Measurements from ENCODE around the gene C1orf167.
"Not testable (repeated sequence)": the region's sequence is repeated elsewhere in the genome, so short reads cannot be mapped to it uniquely, and the experiment has no call there.

The C1orf167 gene

DNA sequence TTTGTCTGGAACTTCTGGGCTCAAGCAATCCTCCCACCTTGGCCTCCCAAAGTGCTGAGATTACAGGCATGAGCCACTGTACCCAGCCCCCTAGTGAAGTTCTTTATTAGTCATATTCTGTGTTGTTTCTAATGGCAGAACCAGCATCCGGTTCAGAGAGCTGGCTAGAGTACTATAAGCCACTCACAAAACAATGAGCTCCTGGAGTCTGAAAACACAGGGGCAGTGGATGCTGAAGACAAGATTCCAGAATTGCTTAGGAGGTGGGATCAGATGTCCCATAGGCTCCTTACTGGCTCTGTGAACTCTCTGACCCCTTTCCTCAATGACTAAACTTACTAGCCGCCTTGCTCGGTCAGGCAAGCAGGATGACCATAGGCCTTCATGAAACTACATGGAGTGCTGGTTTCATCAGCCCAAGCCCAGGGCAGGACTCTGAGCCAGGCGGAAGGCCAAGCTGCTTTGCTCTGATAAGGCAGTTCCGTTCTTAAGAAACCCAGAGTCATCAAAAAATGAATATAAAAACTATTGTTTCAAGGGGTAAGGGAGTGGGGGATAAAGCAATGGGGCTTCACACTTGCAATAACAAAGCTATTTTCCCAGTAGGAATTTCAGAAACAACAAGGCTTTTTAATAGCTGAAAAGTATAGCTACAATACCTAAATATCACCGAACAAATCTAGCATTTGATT is 35.7 kb downstream of the C1orf167 start:
- no peak for DNase-seq (ENCODE audit: low read depth in 2 of 2, low spot score in 1 of 2)

DNA sequence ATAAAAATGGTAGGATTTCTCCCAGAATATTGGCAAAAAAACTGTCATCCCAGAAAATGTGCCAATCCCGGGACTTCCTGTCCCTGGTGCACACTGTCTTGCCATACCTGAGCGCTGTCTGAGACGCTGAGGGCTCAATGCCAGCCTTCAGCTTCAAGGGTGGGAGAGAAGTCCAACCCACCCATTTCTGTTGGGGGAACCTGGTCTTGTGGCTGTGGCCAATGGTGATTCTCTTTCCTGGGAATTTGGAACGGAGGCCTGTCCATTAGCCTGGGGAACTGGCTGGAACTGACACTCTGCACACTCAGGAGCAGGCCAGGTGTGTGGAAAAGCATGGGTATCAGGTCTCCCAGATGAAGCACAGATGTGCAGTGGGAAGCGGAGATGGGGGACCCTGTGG is 37.1 kb downstream of the C1orf167 start:
- DNase-seq (ENCODE audit: low read depth in 2 of 2, low spot score in 1 of 2), result no peak

DNA sequence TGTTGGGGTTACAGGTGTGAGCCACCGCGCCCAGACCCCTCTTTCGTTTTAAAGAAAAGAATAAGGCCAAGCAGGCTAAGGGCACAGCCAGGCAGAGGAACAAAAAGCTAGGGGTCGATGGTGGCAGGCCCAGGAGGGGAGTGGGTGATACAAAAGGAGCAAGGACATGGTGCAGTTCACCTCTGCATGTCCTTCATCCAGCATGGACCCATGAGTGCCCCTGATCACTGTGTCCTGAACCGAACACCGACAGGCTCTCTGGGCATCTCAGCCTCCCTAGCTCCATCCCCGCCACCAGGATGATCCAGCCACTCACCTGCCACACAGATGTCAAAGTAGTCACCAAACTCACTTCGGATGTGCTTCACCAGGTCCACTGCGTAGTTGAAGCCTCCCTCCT is 37.9 kb downstream of the C1orf167 start:
- DNase-seq (ENCODE audit: low read depth in 2 of 2, low spot score in 1 of 2), result no peak

DNA sequence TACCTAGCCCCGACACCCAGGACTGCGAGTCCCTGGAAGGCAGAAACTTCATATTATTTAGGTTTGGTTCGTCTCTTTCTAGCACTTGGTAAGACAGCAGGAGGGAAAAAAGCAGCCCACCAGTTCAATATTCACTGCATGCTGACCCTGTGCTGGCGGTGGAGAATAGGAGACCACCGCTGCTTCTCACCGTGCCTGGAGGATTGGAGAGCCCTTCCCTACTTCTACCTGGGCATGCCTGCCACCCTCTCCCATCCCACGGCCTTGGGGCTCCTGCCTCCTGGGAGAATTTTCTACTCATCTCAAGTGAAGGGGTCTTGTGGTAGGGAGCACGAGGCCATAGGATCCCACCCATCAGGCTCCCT is 38.4 kb downstream of the C1orf167 start:
- DNase-seq (ENCODE audit: low read depth in 2 of 2, low spot score in 1 of 2), result no peak

DNA sequence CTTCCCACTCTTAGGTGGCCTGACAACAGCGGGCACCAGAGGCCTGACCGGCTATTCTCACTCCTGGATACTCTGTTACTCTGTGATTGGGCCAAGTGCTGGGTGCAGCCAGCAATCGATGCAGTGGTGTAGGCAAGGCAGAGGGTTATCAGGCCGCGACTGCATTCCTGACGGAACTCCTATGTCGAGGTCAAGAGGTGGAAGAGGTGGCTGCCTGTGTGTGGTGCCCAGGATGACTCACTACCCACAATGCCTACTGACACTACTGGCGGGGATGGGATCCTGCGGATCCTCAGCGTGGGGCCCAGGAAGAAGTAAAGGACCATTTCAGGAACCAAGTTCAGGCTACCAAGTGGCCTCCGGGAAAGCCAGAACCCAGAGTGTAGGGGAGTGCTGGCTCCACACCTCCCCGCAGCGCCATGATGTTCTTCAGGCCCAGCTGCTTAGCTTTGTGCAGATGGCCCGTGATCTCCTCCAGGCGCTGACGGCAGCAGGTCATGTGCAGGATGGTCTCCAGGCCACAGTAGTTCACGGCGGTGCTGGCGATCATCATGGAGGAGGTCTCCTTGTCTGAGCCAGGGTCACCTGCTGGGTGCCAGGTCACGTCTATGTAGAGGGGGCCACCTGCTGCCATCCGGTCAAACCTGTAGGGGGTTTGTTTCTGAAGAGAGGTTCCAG is 38.9 kb downstream of the C1orf167 start:
- DNase-seq (ENCODE audit: low read depth in 2 of 2, low spot score in 1 of 2), result no peak

DNA sequence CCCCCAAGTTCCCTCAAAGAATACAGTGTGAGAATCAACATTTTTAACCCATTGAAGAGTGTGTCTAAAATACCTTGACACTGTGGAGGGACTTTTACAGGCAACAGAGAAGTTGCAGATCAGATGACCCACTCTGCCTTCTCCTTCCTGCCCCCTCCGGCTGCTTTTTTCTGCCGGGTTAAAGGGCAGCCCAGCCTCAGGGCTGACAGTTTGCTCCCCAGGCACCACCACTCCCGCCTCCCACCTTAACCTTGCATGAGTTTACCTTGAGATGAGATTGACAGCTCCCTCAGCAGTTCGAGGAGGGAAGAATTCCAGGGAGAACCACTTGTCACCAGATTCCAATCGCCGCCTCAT is 40.6 kb downstream of the C1orf167 start:
- DNase-seq (ENCODE audit: low read depth in 2 of 2, low spot score in 1 of 2), result no peak

DNA sequence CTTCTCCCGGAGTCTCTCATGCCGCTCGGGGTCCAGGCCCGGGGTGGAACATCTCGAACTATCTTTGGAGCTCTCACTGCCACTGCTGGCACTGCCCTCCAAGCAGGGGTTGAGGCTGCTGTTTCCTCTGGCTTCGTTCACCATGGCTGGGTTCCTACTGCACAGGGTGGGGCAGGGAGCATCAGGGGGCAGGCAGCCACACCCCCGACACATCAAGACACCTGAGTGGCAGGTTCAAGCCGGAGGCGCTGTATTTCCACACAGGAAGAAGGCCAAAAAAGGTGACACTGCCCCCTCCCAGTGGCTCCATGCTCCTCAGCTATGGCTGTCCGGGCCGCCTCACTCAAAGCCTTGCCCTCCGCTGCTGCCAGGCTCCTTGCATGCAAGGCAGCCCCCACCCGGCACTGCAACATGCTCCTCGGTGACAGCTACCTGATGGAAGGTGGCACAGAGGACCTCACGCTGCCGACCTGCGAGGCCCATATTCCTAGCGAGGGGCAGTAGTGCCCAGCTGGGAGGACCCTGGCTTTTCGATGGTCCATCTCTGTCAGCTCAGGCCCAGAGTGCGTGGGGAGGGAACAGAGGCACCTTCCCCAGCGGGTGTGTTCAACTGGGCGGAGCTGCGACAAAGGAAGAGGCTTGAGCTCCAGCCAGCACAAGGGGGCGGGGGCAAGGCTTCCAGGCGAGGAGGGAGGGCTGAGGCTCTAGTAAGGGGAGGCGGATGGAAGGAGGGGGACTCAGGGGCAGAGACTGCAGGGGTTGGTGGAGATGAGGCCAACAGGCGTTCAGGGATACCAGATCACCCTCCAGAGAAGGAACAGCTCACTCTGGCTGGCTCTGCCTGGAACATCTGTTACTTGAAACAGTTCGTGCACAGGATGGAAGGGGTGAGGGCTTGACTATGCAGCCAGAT is 41.2 kb downstream of the C1orf167 start:
- peak; percentile 38 to 47 for DNase-seq (ENCODE audit: low read depth in 2 of 2, low spot score in 1 of 2)

DNA sequence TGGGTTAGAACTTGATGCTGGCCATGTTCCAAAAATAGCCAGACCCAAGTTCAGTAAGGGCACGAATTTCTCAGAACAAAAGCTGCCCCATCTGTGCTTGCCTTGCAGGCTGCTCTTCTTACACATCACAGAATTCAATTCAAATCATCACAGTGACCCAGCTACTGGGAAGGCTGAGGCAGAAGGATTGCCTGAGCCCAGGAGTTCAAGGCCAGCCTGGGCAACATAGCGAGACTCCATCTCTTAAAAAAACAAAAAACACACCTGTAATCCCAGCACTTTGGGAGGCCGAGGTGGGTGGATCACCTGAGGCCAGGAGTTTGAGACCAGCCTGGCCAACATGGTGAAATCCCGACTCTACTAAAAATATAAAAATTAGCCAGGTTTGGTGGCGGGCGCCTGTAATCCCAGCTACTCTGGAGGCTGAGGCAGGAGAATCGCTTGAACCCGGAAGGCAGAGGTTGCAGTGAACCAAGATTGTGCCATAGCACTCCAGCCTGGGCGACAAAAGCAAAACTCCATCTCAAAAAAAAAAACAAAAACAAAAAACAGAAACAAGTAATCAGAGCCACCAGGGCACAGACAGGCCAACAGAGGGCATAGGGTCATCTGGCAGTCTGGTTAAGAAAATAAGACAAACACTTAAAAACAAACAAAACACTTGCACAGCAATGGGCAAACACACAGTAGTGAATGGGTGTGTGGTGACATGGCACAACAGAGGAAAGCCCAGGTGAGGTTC is 42.1 kb downstream of the C1orf167 start:
- DNase-seq (ENCODE audit: low read depth in 2 of 2, low spot score in 1 of 2), result not testable (repeated sequence)

DNA sequence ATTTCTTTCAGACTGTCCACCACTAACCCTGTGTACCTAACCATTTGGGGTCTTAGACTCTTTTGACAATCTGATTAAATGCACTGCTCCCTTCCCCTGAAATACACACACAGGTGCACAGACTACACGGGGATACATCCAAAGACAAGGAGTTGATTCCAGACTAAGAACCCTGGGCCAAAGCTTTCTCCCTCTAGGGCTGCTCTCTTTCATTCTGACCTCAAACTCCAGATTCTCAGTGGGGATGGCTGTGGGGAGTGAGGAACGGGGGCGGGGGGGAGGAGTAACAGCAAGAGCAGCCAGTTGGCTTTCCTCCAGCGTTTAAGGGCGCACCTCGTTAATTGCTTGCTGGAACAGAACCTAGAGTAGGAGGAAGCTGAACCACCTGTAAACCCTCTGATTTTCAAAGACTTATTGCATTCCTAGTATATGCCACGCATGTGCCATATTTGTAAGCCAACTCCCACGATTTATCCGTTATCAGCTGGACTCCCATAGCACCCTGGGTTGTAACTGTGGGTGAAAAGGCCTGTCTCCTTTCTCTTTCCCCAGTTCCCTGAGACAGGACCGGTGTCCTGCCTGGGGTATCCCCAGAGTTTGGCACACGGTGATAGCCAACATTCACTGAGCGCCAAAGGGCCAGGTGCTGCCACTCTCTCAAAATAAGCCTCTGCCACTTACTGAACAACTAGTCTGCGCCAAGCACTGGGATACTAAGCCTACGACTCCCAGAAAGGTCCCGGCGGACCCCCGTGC is 42.9 kb downstream of the C1orf167 start:
- no peak for DNase-seq (ENCODE audit: low read depth in 2 of 2, low spot score in 1 of 2)

DNA sequence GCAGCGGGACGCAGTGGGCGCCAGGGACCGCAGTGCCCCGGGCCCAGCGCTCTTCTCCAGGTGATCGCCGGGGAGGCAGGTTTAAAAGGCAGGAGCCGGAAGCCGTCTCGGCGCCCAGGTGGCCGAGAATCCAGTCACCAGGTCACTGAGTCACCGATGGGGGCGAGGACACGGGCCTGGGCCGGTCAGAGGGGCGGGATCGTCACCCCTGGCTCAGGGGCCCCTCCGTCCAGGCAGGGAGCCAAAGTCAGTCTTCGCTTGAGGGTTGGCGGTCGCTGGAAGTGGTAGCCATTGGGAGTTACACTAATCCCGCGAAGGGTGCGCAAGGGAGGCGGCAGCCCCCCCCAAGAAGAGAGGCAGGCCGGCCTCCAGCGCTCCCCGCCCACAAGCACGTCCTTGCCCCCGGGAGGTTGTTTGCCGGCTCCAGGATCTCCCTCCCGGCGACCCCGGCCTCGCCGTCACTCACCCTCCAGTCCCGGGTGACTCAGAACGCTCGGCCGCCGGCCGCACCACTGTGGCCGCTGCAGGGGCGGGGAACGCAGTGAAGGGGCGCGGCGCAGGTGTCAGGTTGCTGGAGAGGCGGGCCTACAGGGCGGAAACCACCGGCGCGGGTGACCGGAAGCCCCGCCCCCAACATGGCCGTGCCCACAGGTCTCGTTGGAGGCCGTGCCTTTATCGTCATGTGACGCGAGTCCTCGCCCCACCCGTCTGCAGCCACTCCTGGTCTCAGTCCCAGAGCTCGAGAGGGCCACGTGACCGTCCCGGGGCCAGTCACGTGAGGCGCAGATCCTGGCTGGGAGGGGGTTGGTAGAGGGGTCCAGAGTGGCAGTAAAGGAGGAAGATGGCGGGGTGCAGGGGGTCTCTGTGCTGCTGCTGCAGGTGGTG is 43.7 kb downstream of the C1orf167 start, which contains the start of the genes CLCN6 and MTHFR:
Gene CLCN6, plus strand, starts transcription at position 770 of the 885 bp plus-strand sequence. Its CDS starts 72 bp downstream, at position 842.
Gene MTHFR, minus strand, starts transcription at position 543 of the 885 bp plus-strand sequence. CDS start 2,848 bp downstream, outside the sequence.
- peak; percentile 90 to 95 for DNase-seq (ENCODE audit: low read depth in 2 of 2, low spot score in 1 of 2)

DNA sequence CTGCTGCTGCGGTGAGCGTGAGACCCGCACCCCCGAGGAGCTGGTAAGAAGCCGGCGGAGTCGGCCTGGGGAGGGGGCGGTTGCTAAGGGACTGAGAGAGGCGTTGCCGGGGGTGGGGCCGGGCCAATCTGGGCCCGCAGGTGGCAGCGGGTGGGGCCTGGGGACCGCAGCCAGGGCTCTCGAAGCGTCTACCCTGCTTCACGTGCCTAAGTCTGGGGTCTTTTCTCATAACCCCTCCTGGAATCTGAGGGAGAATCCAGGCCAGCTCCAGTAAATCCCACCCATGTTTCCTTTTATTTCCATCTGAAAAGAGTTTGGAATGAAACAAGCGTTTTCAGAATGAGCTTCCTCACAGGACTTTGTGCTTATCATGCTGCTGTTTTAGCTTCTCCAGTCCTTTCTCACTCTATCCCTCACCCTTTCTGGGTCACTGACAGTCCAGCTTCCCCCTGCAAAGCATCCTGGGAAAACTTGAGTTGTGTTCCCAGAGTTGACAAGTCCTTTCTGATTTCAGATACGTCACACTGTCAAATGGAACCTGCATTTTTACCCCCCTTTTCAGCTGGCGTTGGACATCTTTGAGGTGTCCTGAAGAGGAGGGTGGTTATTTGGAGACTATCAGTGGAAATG is 44.4 kb downstream of the C1orf167 start:
- no peak for DNase-seq (ENCODE audit: low read depth in 2 of 2, low spot score in 1 of 2)

DNA sequence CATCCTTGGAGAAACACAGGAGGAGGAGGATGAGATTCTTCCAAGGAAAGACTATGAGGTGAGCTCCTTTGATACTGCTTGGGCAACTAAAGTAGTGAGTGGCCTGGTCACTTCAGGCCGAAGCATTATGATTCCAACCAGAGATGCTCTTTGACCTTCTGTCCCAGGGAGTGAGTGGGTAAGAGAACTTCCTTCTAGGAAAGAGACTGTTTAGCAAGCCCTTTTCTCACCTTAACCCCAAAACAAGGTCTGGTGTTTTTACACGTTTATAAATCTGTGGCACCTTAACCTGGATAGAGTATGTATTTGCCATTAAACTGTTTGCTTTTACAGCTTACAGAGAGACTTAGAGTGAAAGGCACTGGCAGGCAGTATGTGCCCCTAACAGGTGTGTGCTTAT is 45.1 kb downstream of the C1orf167 start:
- no peak for DNase-seq (ENCODE audit: low read depth in 2 of 2, low spot score in 1 of 2)

DNA sequence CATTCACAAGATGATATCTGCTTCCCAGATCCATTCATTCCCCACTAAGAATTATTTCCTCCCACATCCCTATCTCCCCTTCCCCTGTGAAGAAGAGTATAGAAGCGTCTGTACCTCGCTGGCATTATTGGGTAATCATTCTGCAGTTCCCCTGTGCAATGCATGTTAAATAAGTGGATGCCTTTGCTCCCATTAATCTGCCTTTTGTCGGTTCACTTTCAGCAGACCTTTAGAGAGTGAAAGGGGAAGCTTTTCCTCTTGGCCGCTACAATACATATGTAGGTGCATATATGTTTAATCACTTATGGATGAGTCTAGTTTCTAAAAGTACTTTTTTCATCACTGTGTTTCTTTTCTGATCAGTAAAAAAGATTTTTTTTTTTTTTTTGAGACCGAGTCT is 51.0 kb downstream of the C1orf167 start:
- DNase-seq (ENCODE audit: low read depth in 2 of 2, low spot score in 1 of 2), result no peak

DNA sequence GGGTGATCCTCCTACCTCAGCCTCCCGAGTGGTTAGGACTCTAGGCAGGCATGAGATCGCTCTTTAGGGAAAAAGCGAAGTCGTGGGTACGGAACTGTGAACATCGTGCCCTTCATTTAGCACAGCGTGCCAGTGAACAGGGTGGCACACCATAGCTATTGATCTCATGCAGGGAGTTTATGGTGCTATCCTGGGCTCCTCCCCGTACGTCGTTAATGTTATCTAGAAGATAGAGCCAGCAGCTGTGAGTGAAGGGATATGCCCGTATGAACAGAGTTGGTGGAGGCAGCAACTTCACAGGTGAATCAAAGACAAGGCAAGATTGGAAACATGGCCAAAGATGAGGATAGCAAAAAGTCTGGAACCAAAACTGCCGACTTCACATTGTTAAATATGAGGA is 55.2 kb downstream of the C1orf167 start:
- no peak for DNase-seq (ENCODE audit: low read depth in 2 of 2, low spot score in 1 of 2)

DNA sequence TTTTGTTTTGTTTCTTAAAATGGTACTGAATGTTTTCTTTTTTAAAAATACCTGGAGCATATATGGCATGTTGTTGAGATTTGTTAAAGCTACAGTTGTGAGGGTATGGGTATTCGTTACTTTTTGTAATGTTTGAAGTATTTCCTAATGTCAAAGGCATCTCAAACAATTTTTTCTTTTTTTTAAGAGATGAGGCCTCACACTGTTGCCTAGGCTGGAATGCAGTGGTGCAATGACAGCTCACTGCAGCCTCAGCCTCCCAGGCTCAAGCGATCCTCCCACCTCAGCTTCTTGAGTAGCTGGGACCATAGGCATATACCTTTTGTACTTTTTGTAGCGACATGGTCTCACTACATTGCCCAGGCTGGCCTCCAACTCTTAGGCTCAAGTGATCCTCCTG is 60.1 kb downstream of the C1orf167 start:
- DNase-seq (ENCODE audit: low read depth in 2 of 2, low spot score in 1 of 2), result no peak

DNA sequence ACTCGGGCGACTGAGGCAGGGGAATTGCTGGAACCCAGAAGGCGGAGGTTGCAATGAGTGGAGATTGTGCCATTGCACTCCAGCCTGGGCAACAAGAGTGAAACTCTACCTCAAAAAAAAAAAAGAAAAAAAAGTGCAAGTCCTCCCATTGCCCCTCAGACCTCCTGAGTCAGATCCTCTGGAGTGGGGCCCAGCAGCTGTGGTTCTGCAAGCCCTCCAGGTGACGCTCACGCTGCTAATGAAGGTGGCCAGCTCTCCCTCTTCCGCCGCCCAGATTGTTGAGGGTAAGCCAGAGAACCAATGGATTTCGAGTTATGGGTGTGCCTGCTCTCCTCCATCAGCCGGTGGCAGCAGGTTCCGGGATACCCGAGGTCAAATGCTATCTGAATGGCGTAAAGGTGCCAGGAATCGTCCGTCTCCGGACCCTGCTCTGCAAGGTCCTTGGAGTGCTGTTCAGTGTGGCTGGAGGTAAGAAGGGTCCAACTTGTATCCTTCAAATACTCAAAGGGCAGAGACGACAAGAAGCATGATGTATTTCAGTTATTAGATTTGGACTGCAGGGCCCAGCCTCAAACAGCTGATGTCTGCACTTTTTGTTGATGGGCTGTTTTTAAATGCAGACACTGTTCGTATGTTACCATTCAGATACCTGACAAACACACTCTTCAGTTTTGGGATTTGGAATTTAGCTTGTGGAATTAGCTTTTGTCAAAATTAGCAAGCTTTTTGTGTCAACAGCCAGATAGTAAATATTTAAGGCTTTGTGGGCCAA is 61.6 kb downstream of the C1orf167 start:
- no peak for DNase-seq (ENCODE audit: low read depth in 2 of 2, low spot score in 1 of 2)

DNA sequence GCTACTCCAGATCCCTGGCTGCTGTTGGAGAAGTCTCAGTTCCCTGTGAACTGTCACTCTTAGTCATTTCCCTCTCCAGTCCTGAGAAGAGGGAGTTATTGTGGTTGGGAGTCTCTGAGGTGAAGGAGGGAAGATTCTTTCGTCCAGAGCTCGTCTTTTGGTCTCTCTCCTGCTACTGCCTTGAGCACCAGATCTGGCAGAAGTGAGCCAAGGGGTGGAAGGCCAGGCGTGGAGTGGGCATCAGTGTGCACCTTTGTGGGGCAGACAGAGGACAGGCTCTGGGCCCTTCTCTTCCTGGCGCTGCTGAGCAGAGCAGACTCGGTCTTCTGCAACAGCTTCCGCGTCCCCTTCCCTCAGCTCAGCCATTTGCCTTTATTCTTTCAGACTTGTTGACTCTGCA is 63.1 kb downstream of the C1orf167 start:
- no peak for DNase-seq (ENCODE audit: low read depth in 2 of 2, low spot score in 1 of 2)

DNA sequence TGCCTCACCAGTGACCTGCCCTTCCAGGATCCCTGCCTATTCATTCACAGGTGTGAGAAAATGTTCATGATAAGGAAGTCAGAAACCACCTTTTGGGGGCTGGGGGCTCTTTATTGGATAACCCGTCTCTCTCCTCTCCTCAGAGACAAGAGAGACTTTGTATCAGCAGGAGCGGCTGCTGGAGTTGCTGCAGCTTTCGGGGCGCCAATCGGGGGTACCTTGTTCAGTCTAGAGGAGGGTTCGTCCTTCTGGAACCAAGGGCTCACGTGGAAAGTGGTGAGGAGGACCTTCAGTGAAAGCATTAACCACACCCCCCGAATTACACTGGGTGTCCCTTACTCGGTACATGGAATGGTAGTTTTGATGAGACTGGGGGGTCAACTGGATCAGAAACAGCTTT is 65.0 kb downstream of the C1orf167 start:
- DNase-seq (ENCODE audit: low read depth in 2 of 2, low spot score in 1 of 2), result no peak
